Adrenal gland (tissue), 12 donors: ENCODE data around the gene UBTD2. TPM values are rescaled to one million over a fixed set of nuclear protein-coding genes. Genes with fewer than 3 reads are reported as not detected.

Experiments
- DNase-seq, 7 donors: peaks; one replicate each; pipeline ENCODE4 v3.0.0-alpha.2; 2019 to 2020
- H3K27ac ChIP-seq, 5 donors: fragments of 200-600 bp; sonication (generic) in 4 of 5; 1 replicate in 3 of 5; 2 replicates in 2 of 5; pipeline versions ENCODE4 v1.5.1 to v1.8.0; 2016 to 2020; ENCODE audit warnings: mild to moderate bottlenecking in 1 of 5
- H3K27me3 ChIP-seq: fragments of 200-600 bp; 2 replicates; pipeline ENCODE4 v1.8.0; 2021
- H3K36me3 ChIP-seq, 2 donors: fragments of 200-600 bp; replicated peaks in 1 of 2; 1 replicate in 1 of 2; 2 replicates in 1 of 2; pipeline versions ENCODE4 v1.5.1 to v1.8.0; 2018 to 2022
- H3K4me1 ChIP-seq, 2 donors: fragments of 200-600 bp; replicated peaks in 1 of 2; 1 replicate in 1 of 2; 2 replicates in 1 of 2; pipeline versions ENCODE4 v1.5.1 to v1.8.0; 2018 to 2021
- H3K4me3 ChIP-seq, 4 donors: fragments of 200-600 bp; sonication (generic) in 3 of 4; one replicate each; pipeline ENCODE4 v1.5.1; 2016 to 2018
- H3K9me3 ChIP-seq, 3 donors: fragments of 200-600 bp; sonication (generic) in 1 of 3; replicated peaks in 1 of 3; 1 replicate in 2 of 3; 2 replicates in 1 of 3; pipeline versions ENCODE4 v1.5.1 to v1.8.0; 2016 to 2021
- CTCF ChIP-seq, 6 experiments: fragments of 450-650 bp in 4 of 6; fragments of 200-600 bp in 2 of 6; sonication (generic) in 1 of 6; IDR thresholded peaks; 1 replicate in 5 of 6; 2 replicates in 1 of 6; pipeline versions ENCODE4 v1.5.1 to v1.8.0; 2016 to 2021; ENCODE audit warnings: antibody characterized with exemption in 6 of 6, mild to moderate bottlenecking in 2 of 6, moderate library complexity in 1 of 6
- POLR2A ChIP-seq, 2 donors: fragments of 450-650 bp; IDR thresholded peaks; one replicate each; pipeline ENCODE4 v1.6.1; 2017; ENCODE audit warnings: antibody characterized with exemption in 2 of 2, mild to moderate bottlenecking in 2 of 2, moderate library complexity in 1 of 2
- WGBS, 4 donors: extraction: QIAGEN DNeasy Blood & Tissue Kit in 2 of 4; methylation state at CpG; one replicate each; pipeline versions ENCODE4 v1.1.5 to v1.1.7; 2013 to 2017; 5-methylcytosine and 5-hydroxymethylcytosine counted together
- intact Hi-C, 2 donors: fragments of 100-400 bp; cut with DNase I; formaldehyde crosslinking; loops; one replicate each; pipeline versions ENCODE4 v1.14.1 to v1.15.0; 2022 to 2023
- polyA plus RNA-seq, 3 donors: library from polyadenylated mRNA; stranded (reverse); fragments of 200-250 nt in 2 of 3; fragments of 350-450 nt in 1 of 3; fragmentation: Illumina TruSeq in 1 of 3; extraction: RNeasy Lipid Tissue Mini Kit (QIAGEN cat#74804) in 1 of 3; gene quantifications; one replicate each; pipeline ENCODE4 v1.2.3, GENCODE V29; 2013 to 2014
- total RNA-seq, 9 donors: library from RNA; depleted of rRNA in 4 of 9; stranded (reverse); fragments of >200 nt in 4 of 9; fragments of 120-200 nt in 1 of 9; fragmentation: NEBNext Ultra II Directional in 1 of 9; extraction: Animal tissue kit (Norgen Biotek cat#: 25700) in 1 of 9; gene quantifications; one replicate each; pipeline versions ENCODE4 v1.1.0 to v1.2.4, GENCODE V29; 2013 to 2023
- donor health status: healthy with polysubstance abuse.
- donor health status: Bipolar disorder and iron deficiency.
- donor health status: DM: yes; HTN: yes; CAD: no.
- donor health status: DM: no; HTN: no; CAD: no.
- donor health status: DM: no; HTN: no; CAD: no.
- donor health status: DM: yes; HTN: yes; CAD: no.

UBTD2 gene
- total and polyA plus RNA-seq, 12 donors = 8.2 to 24.7 (median 17.2) TPM

GRCh38 chr5:172224996-172225395 is 58.6 kb downstream of the UBTD2 start:
- no peak overlapping the region for H3K4me3 ChIP-seq
- intact Hi-C loops = no loop called here
- no peaks in the 10 kb centered on the region for H3K36me3 ChIP-seq
- 75 to 85% (median 81%) methylated on average over 1 of the region's 1 CpG for WGBS, 4 donors
- no peak for TF ChIP-seq CTCF (IDR thresholded peaks at IDR 0.05)
- TF ChIP-seq POLR2A (IDR thresholded peaks at IDR 0.05) = no peak
- H3K27me3 ChIP-seq = no peaks in the 10 kb centered on the region
- H3K9me3 ChIP-seq = no peaks in the 10 kb centered on the region
- no peak overlapping the region for H3K27ac ChIP-seq
- no peak for DNase-seq
- peaks cover 0 to 4% of the 10 kb centered on the region in 2 donors for H3K4me1 ChIP-seq

GRCh38 chr5:172223901-172224873 is 59.4 kb downstream of the UBTD2 start:
- no peak overlapping the region for H3K4me3 ChIP-seq
- H3K27ac ChIP-seq = no peak overlapping the region
- no peaks in the 10 kb centered on the region for H3K36me3 ChIP-seq
- H3K4me1 ChIP-seq = peaks cover 0 to 4% of the 10 kb centered on the region in 2 donors
- no peaks in the 10 kb centered on the region for H3K27me3 ChIP-seq
- no peak for DNase-seq
- intact Hi-C loops = no loop called here
- no peak for TF ChIP-seq POLR2A (IDR thresholded peaks at IDR 0.05)
- no peak for TF ChIP-seq CTCF (IDR thresholded peaks at IDR 0.05)
- WGBS, 4 donors = 89 to 94% (median 93%) methylated on average over 10 of the region's 10 CpGs
- no peaks in the 10 kb centered on the region for H3K9me3 ChIP-seq

GRCh38 chr5:172219296-172219695 is 64.3 kb downstream of the UBTD2 start:
- DNase-seq = no peak
- no peak overlapping the region for H3K4me3 ChIP-seq
- H3K27ac ChIP-seq = no peak overlapping the region
- no peaks in the 10 kb centered on the region for H3K36me3 ChIP-seq
- no peaks in the 10 kb centered on the region for H3K4me1 ChIP-seq
- intact Hi-C loops = no loop called here
- H3K9me3 ChIP-seq = no peaks in the 10 kb centered on the region
- WGBS, 4 donors = 82 to 95% (median 88%) methylated on average over 2 of the region's 2 CpGs
- no peak for TF ChIP-seq POLR2A (IDR thresholded peaks at IDR 0.05)
- no peak for TF ChIP-seq CTCF (IDR thresholded peaks at IDR 0.05)
- no peaks in the 10 kb centered on the region for H3K27me3 ChIP-seq

- Histone ChIP-seq H3K27me3 (no peaks in the 10 kb centered on the region), H3K4me1 (no peaks in the 10 kb centered on the region), H3K36me3 (peaks cover 0 to 8% of the 10 kb centered on the region in 2 donors), H3K9me3 (no peaks in the 10 kb centered on the region), H3K4me3 (no peak overlapping the region), H3K27ac (no peak overlapping the region)
- TF ChIP-seq CTCF (IDR thresholded peaks at IDR 0.05) = no peak
- DNase-seq = no peak
- intact Hi-C loops = no loop called here
- 96 to 98% (median 97%) methylated on average over 3 of the region's 3 CpGs for WGBS, 4 donors
These were observed 67.2 kb downstream of the UBTD2 start for GRCh38 chr5:172216345-172216744.
